HepG2 (cell line): Measurements from ENCODE around the gene SULT4A1.

Source experiments
- CERS6 ChIP-seq: sonication (generic); formaldehyde crosslinking; IDR thresholded peaks from 2 replicates; pipeline ENCODE4 v1.5.0; 2020; ENCODE audit warnings: missing genetic modification reagents
- CTCF ChIP-seq: sonication (generic); formaldehyde crosslinking; IDR thresholded peaks from 2 replicates; pipeline ENCODE4 v1.5.0; 2020; ENCODE audit warnings: mild to moderate bottlenecking, missing genetic modification reagents, moderate library complexity
- FOXP4 ChIP-seq: sonication (generic); formaldehyde crosslinking; IDR thresholded peaks from 2 replicates; pipeline ENCODE4 v1.4.0; 2020; ENCODE audit warnings: missing genetic modification reagents
- MIER2 ChIP-seq: IDR thresholded peaks from 2 replicates; pipeline ENCODE4 v1.6.1; 2016; ENCODE audit warnings: missing biosample characterization, missing genetic modification reagents
- PHF21A ChIP-seq: sonication (generic); formaldehyde crosslinking; IDR thresholded peaks from 2 replicates; pipeline ENCODE4 v1.5.0; 2020; ENCODE audit warnings: mild to moderate bottlenecking, missing genetic modification reagents
- RFX5 ChIP-seq: IDR thresholded peaks from 2 replicates; pipeline ENCODE4 v1.6.1; 2011; ENCODE audit warnings: low read depth, low read length, improper control_type of control experiment
- ZBTB21 ChIP-seq: sonication (generic); formaldehyde crosslinking; IDR thresholded peaks from 2 replicates; pipeline ENCODE4 v1.4.0; 2020; ENCODE audit warnings: missing genetic modification reagents
- ZNF263 ChIP-seq: sonication (generic); formaldehyde crosslinking; IDR thresholded peaks from 2 replicates; pipeline ENCODE4 v1.4.0; 2020; ENCODE audit warnings: missing genetic modification reagents

- TF ChIP-seq CERS6 (CRISPR knock-in tag) (no peak), ZBTB21 (CRISPR knock-in tag) (no peak), MIER2 (no peak), PHF21A (CRISPR knock-in tag) (no peak), RFX5 (no peak), ZNF263 (CRISPR knock-in tag) (no peak), CTCF (CRISPR knock-in tag) (no peak), FOXP4 (no peak)
Measured at GRCh38 chr22:43832393-43833265, 29.7 kb downstream of the SULT4A1 start.
